Natural killer cell treated with Interleukin-12 subunit alpha and Interleukin-12 subunit beta and Interleukin-15 and Interleukin-18, amount 100 ng/mL, for 72 hours (primary cell): ENCODE data around the gene BCL2L13. TPM values are rescaled to one million over a fixed set of nuclear protein-coding genes. Genes with fewer than 3 reads are reported as not detected.
A peak's percentile ranks its signal among the peaks of the same experiment; 100 is the strongest.
"Not testable (repeated sequence)": the region's sequence is repeated elsewhere in the genome, so short reads cannot be mapped to it uniquely, and the experiment has no call there.

Source experiments
- ATAC-seq, 2 donors: fragments of 150-1000 bp; cut with Tn5 transposase in 1 of 2; sonication (Bioruptor Pico), chemical (Tn5 transposase) in 1 of 2; 2 replicates each; pipeline ENCODE4 v1.10.0; 2021
- DNase-seq: peaks from one replicate; pipeline ENCODE4 v3.0.0; 2022; ENCODE audit warnings: low spot score
- H3K27ac Mint-ChIP-seq, 2 donors: 1 replicate in 1 of 2; 2 replicates in 1 of 2; pipeline ENCODE4 v1.8.0; 2022; ENCODE audit warnings: mixed read lengths in 2 of 2, mild to moderate bottlenecking in 1 of 2, moderate library complexity in 1 of 2
- H3K27me3 Mint-ChIP-seq, 2 donors: 1 replicate in 1 of 2; 2 replicates in 1 of 2; pipeline ENCODE4 v1.8.0; 2022; ENCODE audit warnings: mixed read lengths in 2 of 2
- H3K36me3 Mint-ChIP-seq: one replicate; pipeline ENCODE4 v1.8.0; 2022; ENCODE audit warnings: mixed read lengths
- H3K4me1 Mint-ChIP-seq, 2 donors: 1 replicate in 1 of 2; 2 replicates in 1 of 2; pipeline ENCODE4 v1.8.0; 2022; ENCODE audit warnings: low read depth in 2 of 2, mixed read lengths in 2 of 2, mild to moderate bottlenecking in 1 of 2
- H3K4me3 Mint-ChIP-seq: one replicate; pipeline ENCODE4 v1.8.0; 2022; ENCODE audit warnings: mixed read lengths
- H3K9me3 Mint-ChIP-seq: 2 replicates; pipeline ENCODE4 v1.8.0; 2022; ENCODE audit warnings: mixed read lengths
- total RNA-seq, 2 donors: library from RNA; stranded (reverse); gene quantifications; one replicate each; pipeline ENCODE4 v1.2.3, GENCODE V29; 2022

BCL2L13 gene
- total RNA-seq, 2 donors from 2014 or later = 37.4 to 38.2 TPM

DNA sequence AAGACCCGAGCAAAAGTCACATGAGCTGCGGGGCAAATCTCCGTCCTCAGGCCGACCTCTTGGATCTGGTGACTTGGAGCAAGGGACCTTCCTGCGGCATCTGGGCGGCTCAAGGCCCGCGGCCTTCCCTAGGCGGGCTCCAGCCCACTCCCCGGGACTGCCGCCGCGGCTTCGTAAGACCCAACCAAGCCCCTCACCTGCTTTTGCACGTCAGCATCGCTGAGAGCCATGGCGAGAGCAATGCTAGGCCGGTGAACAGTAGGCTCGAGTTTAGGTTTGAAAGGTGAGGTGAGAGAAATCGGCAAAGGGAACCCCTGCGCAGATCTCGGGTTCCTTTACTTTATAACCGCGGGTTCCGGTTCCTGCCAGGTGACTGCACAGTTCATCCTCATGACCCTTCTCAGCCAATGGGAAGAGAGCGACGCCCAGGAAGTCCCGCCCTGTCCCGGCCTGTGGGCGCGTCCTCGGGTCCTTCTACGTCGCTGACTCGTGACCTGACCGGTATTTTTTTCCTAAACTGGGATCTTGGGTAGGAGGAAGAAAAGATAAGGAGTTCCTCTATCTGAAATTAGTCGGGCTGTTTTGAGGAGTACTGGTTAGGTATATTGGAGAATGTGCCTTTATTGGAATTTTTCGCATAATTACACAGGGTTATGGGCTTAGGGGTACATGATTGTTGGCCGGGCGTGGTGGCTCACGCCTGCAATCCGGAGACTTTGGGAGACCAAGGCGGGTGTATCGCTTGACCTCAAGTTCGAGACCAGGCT lies 10.0 kb upstream of the BCL2L13 start, which contains the start of gene ATP6V1E1:
Gene ATP6V1E1 (minus strand): TSS at position 344 of the 767 bp plus-strand sequence. CDS start 114 bp downstream, at position 230.
- Mint-ChIP-seq H3K9me3 (no peaks in the 10 kb centered on the region), H3K4me1 (peaks cover 4 to 5% of the 10 kb centered on the region in 2 donors), H3K27me3 (no peaks in the 10 kb centered on the region), H3K27ac (peak within 1 kb of the TSS; percentile 78 to 96), H3K36me3 (no peaks in the 10 kb centered on the region), H3K4me3 (peak within 1 kb of the TSS; percentile 92)
- DNase-seq (peak; percentile 95), ATAC-seq (peak; percentile 100)

DNA sequence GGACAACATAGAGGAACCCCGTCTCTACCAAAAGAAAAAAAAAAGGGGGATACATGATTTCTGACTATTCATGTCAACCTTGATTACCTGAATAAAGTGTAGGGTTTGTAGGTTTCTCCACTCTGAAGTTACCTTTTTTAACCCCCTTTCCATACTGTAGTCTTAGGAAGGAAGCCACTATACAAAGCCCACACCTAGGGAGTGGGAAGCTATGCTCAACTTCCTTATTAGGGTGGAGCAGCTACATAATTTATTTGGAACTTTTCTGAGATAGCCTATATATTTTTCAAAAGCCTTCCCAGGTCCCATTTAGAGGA lies 9.4 kb upstream of the BCL2L13 start:
- no peaks in the 10 kb centered on the region for H3K36me3 Mint-ChIP-seq
- H3K27ac Mint-ChIP-seq = peak overlapping the region; percentile 78 to 96
- ATAC-seq (no peak), DNase-seq (no peak)
- no peaks in the 10 kb centered on the region for H3K9me3 Mint-ChIP-seq
- H3K4me3 Mint-ChIP-seq = peak overlapping the region; percentile 92
- no peaks in the 10 kb centered on the region for H3K27me3 Mint-ChIP-seq
- peaks cover 0 to 4% of the 10 kb centered on the region in 2 donors for H3K4me1 Mint-ChIP-seq

DNA sequence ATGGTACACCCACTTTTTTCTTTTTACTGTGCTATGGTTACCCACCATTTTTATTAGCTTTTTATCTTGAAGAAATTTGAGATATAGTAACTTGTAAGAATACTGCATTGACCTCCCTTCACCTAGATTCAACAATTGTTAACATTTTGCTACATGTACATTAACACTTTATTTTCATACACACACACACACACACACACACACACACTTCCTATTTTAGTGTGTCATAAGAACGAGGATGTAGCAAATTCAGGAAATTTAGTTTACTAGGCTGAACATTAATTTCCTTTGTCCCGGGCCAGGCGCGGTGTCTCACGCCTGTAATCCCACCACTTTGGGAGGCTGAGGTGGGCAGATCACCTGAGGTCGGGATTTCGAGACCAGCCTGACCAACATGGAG lies 8.9 kb upstream of the BCL2L13 start:
- H3K4me3 Mint-ChIP-seq = peak overlapping the region; percentile 92
- no peak for DNase-seq

DNA sequence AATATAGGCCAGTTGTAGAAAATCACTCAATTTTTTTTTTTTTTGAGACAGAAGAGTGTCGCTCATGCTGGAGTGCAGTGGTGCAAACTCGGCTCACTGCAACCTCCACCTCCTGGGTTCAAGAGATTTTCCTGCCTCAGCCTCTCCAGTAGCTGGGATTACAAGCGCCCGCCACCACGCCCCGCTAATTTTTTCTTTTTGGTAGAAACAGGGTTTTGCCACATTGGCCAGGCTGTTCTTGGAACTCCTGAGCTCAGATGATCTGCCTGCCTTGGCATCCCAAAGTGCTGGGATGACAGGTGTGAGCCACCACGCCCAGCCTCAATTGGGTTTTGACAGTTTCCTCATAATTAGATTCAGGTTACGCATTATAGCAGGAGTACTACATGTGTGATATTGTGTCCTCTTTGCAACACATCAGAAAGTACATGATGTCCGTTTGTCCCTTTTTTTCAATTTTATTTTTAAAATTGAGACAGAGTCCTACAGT lies 7.4 kb upstream of the BCL2L13 start:
- Mint-ChIP-seq H3K27me3 (no peaks in the 10 kb centered on the region), H3K4me1 (no peaks in the 10 kb centered on the region), H3K27ac (no peak overlapping the region), H3K9me3 (no peaks in the 10 kb centered on the region), H3K36me3 (no peaks in the 10 kb centered on the region), H3K4me3 (no peak overlapping the region)
- ATAC-seq (no peak), DNase-seq (no peak)

More for the DNA sequence above, 8.9 kb upstream of the BCL2L13 start:
- peaks cover 0 to 2% of the 10 kb centered on the region in 2 donors for H3K4me1 Mint-ChIP-seq
- H3K27ac Mint-ChIP-seq = peak overlapping the region in 1 of 2 donors; percentile 78
- H3K36me3 Mint-ChIP-seq = no peaks in the 10 kb centered on the region
- no peaks in the 10 kb centered on the region for H3K9me3 Mint-ChIP-seq
- H3K27me3 Mint-ChIP-seq = no peaks in the 10 kb centered on the region
- ATAC-seq = no peak

DNA sequence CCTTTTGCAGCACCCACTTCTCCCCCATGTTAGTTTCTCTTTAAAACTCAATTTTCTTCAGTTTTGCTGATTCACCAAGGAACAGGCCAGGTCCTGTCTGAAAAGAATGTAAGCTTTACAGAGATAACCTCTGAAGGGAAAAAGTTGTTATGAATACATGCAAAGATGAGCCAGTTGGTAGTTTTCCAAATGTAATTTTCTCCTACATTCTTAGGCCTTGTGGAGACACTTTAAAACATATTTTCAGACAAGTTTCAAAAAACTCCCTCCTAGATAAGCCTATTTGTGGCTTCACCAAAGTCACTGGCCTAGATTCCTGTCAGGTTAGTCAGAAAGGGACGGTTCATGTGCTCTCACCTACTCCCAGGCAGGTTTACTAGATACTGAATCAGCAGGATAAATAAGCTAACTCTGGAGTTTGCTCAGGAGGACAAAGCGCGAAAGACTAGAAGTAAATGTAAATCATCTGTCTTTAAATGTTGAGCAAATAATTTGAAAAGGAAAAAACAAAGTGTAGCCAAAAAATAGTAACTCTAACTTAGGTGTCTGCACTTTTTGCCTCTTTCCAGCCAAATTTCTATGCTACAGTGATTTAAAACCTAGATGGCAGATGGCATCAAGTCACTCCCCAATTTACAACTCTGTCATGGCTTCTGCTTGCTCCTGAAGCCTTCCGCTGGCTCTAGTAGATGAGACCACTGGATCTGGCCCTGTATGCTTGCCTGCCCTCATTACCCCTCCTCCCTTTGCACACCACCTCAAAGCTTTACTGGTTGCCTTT lies 5.2 kb upstream of the BCL2L13 start:
- H3K27me3 Mint-ChIP-seq = no peaks in the 10 kb centered on the region
- no peak overlapping the region for H3K4me3 Mint-ChIP-seq
- H3K4me1 Mint-ChIP-seq = peaks cover 9% of the 10 kb centered on the region in 2 donors
- ATAC-seq (no peak), DNase-seq (no peak)
- no peaks in the 10 kb centered on the region for H3K36me3 Mint-ChIP-seq
- H3K9me3 Mint-ChIP-seq = peaks cover 2% of the 10 kb centered on the region
- no peak overlapping the region for H3K27ac Mint-ChIP-seq

DNA sequence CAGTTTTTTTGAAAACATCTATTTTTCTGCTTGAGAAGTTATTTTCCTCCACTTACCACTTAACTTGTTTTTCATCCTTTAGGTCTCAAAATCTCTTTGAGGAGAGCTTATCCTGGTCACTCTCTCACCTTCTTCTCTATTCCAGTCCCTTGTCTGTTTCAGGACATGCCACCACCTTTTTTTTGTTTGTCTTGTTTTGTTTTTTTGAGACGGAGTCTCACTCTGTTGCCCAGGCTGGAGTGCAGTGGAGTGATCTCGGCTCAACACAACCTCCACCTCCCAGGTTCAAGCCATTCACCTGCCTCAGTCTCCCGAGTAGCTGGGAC lies 4.6 kb upstream of the BCL2L13 start:
- Mint-ChIP-seq H3K27ac (no peak overlapping the region), H3K27me3 (no peaks in the 10 kb centered on the region), H3K36me3 (no peaks in the 10 kb centered on the region), H3K9me3 (peaks cover 2% of the 10 kb centered on the region), H3K4me1 (peaks cover 10 to 12% of the 10 kb centered on the region in 2 donors), H3K4me3 (no peak overlapping the region)
- no peak for ATAC-seq
- DNase-seq = no peak

DNA sequence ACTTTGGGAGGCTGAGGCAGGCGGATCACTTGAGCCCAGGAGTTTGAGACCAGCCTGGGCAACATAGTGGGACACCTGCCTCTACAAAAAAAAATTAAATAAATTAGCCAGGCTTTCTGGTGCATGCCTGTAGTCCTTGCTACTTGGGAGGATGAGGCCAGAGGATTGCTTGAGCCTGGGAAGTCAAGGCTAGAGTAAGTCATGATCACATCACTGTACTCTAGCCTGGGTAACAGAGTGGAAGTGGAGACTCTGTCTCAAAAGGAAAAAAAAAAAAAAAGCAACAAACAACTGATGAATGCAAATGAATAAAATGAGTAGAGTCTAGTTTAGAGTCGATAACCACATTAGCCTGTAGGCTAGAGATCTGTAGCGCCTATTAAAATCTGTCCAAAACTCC lies 3.9 kb upstream of the BCL2L13 start:
- no peaks in the 10 kb centered on the region for H3K27me3 Mint-ChIP-seq
- no peak for ATAC-seq
- H3K4me3 Mint-ChIP-seq = no peak overlapping the region
- H3K27ac Mint-ChIP-seq = no peak overlapping the region
- DNase-seq = no peak
- H3K36me3 Mint-ChIP-seq = peaks cover 6% of the 10 kb centered on the region
- peaks cover 16 to 18% of the 10 kb centered on the region in 2 donors for H3K4me1 Mint-ChIP-seq
- peaks cover 2% of the 10 kb centered on the region for H3K9me3 Mint-ChIP-seq

DNA sequence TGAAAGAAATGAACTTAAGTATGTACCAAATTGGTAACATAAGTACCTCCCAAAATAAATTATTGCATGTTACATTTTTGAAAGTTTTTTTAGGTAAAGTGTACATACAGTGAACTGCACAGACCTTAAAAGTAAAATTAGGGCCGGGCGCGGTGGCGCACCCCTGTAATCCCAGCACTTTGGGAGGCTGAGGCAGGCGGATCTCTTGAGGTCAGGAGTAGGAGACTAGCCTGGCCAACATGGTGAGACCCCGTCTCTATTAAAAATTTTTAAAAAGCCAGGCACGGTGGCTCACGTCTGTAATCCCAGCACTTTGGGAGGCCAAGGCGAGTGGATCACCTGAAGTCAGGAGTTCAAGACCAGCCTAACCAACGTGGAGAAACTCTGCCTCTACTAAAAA lies 1.7 kb upstream of the BCL2L13 start:
- not testable (repeated sequence) for H3K36me3 Mint-ChIP-seq

DNA sequence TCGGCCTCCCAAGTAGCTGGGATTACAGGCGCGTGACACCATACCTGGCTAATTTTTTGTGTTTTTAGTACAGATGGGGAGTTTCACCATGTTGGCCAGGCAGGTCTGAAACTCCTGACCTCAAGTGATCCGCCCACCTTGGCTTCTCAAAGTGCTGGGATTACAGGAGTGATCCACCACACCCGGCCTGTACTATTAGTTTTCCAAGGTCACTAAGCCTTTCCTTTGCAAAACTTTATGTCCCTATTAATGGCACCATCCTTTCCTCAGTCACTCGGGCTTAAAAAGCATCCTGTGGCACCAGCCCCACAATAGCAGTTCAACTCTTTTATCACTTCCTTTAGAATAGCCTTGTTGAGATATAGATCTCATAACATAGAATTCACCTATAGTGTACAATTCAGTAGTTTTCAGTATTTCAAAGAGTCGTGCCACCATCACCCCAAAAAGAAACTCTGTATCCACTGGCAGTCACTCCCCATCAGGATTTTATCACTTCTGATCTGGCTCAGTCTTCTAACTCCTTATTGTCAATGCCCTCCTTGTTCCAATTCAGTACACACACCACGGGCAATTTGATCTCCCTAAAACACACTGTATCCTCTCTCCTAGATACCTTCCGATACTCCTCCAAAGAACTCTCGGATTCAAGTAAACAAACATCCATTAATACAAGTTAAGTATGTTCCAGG lies 921 bp upstream of the BCL2L13 start:
- DNase-seq = no peak

More for the DNA sequence above, 1.7 kb upstream of the BCL2L13 start:
- not testable (repeated sequence) for ATAC-seq, H3K27me3 Mint-ChIP-seq, H3K4me3 Mint-ChIP-seq, H3K27ac Mint-ChIP-seq, DNase-seq, H3K9me3 Mint-ChIP-seq
- peaks cover 18 to 19% of the 10 kb centered on the region in 2 donors for H3K4me1 Mint-ChIP-seq

DNA sequence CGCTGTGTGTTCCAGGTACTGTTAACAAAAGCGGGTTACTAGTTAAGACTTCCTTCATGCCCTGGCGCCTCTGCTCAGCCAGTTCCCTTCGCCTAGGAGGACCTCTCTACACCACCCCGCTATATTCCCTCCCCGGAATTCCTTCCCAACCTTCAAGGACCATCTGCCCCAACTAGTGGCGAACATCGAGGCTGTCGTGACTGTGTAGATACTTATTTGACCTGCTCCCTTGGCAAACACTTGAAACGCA lies 450 bp upstream of the BCL2L13 start:
- peaks cover 2% of the 10 kb centered on the region for H3K9me3 Mint-ChIP-seq
- H3K4me3 Mint-ChIP-seq = peak overlapping the region; percentile 96
- DNase-seq = no peak
- peak; percentile 12 to 21 for ATAC-seq
- H3K36me3 Mint-ChIP-seq = peaks cover 6% of the 10 kb centered on the region
- no peaks in the 10 kb centered on the region for H3K27me3 Mint-ChIP-seq
- H3K27ac Mint-ChIP-seq = peak overlapping the region; percentile 97 to 99
- H3K4me1 Mint-ChIP-seq = peaks cover 19 to 22% of the 10 kb centered on the region in 2 donors

More for the DNA sequence above, 921 bp upstream of the BCL2L13 start:
- H3K9me3 Mint-ChIP-seq = peaks cover 2% of the 10 kb centered on the region
- peaks cover 6% of the 10 kb centered on the region for H3K36me3 Mint-ChIP-seq
- H3K4me1 Mint-ChIP-seq = peaks cover 18 to 19% of the 10 kb centered on the region in 2 donors
- H3K27me3 Mint-ChIP-seq = no peaks in the 10 kb centered on the region
- H3K4me3 Mint-ChIP-seq = peak overlapping the region; percentile 96
- ATAC-seq = no peak
- H3K27ac Mint-ChIP-seq = peak overlapping the region; percentile 97 to 99

DNA sequence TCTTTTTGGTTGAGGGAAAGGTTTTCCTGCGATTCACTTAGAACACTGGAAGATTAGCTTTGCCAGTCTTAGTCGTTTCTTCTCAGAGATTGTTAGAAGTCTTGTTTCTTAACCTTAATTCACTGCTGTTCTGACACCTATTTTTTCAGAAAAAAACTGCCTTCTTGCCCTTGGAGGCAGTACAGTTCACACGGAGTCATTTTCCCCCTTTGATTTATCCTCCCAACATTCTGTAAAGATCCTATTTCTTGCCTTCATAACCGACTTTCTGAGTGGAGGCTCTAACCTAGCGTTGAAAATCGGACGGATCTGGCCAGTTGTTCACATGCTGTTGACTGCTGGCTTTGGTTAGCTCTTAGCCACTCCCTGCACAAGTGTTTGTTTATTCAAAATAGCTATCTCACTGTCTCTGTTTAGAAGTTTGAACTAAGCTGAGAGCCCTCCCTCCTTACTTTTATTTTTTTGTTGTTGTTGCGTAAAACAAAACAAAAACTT lies 737 bp downstream of the BCL2L13 start:
- Mint-ChIP-seq H3K4me1 (peaks cover 19 to 22% of the 10 kb centered on the region in 2 donors), H3K4me3 (peak overlapping the region; percentile 96), H3K9me3 (peaks cover 2% of the 10 kb centered on the region), H3K36me3 (peaks cover 6% of the 10 kb centered on the region), H3K27ac (peak overlapping the region; percentile 97 to 99), H3K27me3 (no peaks in the 10 kb centered on the region)
- DNase-seq (no peak), ATAC-seq (no peak)

DNA sequence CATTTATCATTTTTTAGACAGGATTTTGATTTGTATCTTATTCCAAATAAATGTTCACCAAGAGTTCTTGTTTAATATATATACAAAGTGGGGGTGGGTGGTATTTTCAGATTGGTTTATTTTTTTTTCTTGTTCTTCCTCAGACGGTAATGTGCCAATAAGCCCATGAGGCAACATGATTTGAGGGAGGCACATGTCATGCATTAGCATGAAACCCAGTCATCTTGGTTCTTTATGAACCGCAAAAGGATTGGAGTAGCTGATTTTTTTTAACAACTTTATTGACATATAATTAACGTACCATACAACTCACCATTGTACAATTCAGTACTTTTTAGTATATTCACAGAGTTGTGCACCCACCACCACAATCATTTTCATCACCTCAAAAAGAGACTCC lies 2.7 kb downstream of the BCL2L13 start:
- Mint-ChIP-seq H3K9me3 (peaks cover 2% of the 10 kb centered on the region), H3K27ac (no peak overlapping the region), H3K27me3 (no peaks in the 10 kb centered on the region), H3K4me1 (peaks cover 19 to 22% of the 10 kb centered on the region in 2 donors), H3K4me3 (no peak overlapping the region), H3K36me3 (peaks cover 6% of the 10 kb centered on the region)
- ATAC-seq (no peak), DNase-seq (no peak)

DNA sequence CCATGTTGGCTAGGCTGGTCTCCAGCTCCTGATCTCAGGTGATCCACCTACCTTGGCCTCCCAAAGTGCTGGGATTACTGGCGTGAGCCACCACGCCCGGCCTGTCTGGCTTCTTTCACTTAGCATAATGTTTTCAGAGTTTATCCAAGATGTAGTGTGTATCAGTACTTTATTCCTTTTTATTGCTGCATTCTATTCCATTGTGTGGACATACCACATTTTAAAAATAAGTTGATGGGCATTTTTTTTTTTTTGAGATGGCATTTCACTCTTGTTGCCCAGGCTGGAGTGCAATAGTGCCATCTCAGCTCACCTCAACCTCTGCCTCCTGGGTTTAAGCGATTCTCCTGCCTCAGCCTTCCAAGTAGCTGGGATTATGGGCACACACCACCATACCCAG lies 3.8 kb downstream of the BCL2L13 start:
- H3K9me3 Mint-ChIP-seq, H3K36me3 Mint-ChIP-seq, ATAC-seq, DNase-seq, H3K27me3 Mint-ChIP-seq, H3K27ac Mint-ChIP-seq, H3K4me3 Mint-ChIP-seq: not testable (repeated sequence)
- peaks cover 19 to 22% of the 10 kb centered on the region in 2 donors for H3K4me1 Mint-ChIP-seq

DNA sequence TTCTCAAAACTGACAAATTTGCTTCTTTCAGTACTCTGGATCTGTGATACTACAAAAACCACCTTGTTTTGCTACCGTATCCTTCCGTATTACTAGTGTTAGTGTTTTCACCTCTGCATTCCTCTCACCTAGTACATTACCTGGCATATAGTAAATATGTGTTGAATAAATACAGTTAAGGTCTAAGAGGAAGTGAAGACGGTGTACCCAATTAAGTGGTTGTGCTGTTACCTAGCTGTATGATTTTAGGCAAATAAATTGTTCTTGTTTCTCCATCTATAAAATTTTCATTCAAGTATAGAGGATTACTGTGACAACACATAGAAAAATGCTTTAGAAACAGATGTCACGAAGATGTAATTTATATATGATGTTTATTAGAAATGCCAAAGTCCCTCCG lies 8.9 kb downstream of the BCL2L13 start:
- Mint-ChIP-seq H3K27ac (no peak overlapping the region), H3K27me3 (no peaks in the 10 kb centered on the region), H3K4me1 (peaks cover 0 to 9% of the 10 kb centered on the region in 2 donors), H3K9me3 (no peaks in the 10 kb centered on the region), H3K4me3 (no peak overlapping the region), H3K36me3 (no peaks in the 10 kb centered on the region)
- ATAC-seq (no peak), DNase-seq (no peak)
